KOPT-K1 (cell line): ENCODE data around the gene PDE2A.

Experiments used
- H3K27ac ChIP-seq: fragments of 200-600 bp; sonication (generic); 2 replicates; pipeline ENCODE4 v1.5.1; 2016; ENCODE audit warnings: antibody characterized with exemption, mild to moderate bottlenecking, low read depth, low read length; ENCODE audit not compliant: poor library complexity, severe bottlenecking
- H3K36me3 ChIP-seq: fragments of 200-600 bp; sonication (generic); 2 replicates; pipeline ENCODE4 v1.5.1; 2017; ENCODE audit warnings: antibody characterized with exemption, mild to moderate bottlenecking, low read length, moderate library complexity; ENCODE audit not compliant: insufficient read depth
- H3K9me3 ChIP-seq: fragments of 200-600 bp; sonication (generic); 2 replicates; pipeline ENCODE4 v1.5.1; 2017; ENCODE audit warnings: antibody characterized with exemption, low read length, mild to moderate bottlenecking; ENCODE audit not compliant: insufficient read depth, poor library complexity, severe bottlenecking

The PDE2A gene

DNA sequence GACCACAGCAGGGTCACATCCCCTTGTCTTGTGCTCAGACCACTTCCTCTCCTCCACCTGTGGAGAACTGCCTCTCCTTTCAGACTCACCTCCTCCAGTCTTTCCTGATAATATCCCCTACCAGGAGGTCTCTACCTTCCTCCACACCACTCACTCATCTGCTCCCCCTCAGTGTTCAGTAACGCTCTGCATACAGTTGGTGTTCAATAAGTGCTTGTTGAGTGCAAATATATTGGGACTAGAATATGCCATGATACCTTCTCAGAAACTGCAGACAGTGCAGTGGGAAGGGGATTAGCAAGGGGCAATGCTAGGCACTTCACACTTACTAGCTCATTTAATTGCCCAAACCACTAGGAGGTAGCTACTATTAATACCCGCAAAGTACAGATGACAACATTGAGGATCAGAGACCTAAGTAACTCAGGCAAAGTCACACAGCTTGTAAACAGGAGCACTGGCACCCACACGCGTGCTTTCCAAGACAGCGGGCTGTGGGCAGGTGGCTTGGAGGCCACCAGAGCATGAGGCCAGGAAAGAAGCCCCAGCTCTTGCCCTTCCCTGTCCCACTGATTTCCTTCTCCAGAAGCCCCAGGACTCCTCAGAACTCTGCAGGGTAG, 8.1 kb upstream of the PDE2A start:
- no peaks in the 10 kb centered on the region for H3K9me3 ChIP-seq
- H3K27ac ChIP-seq = no peak overlapping the region
- H3K36me3 ChIP-seq = peaks cover 37% of the 10 kb centered on the region

DNA sequence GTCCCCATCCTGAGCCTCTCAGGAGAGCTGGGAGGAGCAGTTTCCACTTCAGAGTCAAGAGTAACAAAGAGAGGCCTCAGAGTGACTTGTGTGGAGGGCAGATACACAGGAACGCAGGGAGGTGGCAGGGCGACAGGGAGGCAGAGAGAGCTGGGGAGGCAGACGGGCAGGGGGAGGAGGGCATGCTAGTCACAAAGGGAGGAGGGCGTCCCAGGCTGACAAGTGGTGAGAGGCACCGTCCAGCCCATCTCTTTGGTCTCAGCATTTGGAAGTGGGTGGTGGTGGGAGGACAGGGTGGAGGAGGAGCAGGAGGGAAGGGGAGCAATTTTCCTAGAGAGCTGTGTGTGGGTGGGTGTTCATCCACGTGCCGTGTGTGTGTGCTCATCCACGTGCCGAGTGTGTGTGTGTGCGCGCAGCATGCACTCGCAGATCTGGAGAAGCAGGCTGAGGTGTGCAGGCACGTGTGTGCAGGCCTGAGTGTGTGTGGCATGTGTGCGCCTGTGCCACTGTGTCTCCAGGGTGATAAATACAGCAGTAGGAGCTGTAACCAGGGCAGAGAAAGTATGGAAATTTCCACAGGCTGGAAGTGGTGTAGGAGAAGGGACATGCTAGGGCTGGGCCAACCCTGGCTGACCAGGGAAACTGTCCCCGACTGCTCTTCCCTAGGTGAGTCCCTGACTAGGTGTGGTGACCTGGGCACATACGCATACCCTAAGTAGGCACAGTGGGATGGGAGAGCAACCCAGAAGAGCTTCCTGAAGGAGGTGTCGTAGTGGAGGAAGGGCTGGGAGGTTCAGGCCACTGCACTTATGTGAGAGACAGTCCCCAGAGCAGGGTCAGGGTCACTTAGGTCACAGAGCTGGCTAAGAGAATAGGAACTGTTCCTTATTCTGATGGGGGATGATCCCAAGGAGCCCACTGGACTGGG, 7.3 kb upstream of the PDE2A start:
- no peak overlapping the region for H3K27ac ChIP-seq
- H3K36me3 ChIP-seq = peaks cover 29% of the 10 kb centered on the region

DNA sequence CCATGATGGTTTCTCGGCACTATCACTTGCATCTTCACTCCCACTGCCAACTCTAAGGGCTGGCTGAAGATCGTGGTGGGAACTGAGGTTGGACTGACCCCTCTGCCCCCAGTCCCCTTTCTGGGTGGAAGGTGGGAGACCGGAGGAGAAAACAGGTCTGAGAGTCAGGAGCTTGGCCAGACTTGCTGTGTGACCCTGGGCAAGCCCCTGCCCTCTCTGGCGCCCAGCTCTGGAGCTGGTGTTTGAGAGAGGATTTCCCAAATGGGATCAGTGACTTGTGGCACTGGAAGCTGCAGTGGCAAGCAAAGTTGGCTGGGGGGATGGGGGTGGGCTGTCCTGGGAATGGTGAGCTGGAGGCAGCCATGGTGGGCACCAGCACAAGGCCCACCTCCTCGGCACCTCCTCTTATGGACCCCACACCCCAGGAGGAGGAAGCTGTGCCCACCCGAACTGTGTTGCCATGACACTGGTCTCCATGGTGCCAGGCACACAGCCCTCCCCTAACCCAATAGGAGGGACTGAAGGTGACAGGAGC, 6.5 kb upstream of the PDE2A start:
- H3K9me3 ChIP-seq = no peaks in the 10 kb centered on the region
- no peak overlapping the region for H3K27ac ChIP-seq
- peaks cover 27% of the 10 kb centered on the region for H3K36me3 ChIP-seq

More for the DNA sequence above, 7.3 kb upstream of the PDE2A start:
- H3K9me3 ChIP-seq = no peaks in the 10 kb centered on the region

DNA sequence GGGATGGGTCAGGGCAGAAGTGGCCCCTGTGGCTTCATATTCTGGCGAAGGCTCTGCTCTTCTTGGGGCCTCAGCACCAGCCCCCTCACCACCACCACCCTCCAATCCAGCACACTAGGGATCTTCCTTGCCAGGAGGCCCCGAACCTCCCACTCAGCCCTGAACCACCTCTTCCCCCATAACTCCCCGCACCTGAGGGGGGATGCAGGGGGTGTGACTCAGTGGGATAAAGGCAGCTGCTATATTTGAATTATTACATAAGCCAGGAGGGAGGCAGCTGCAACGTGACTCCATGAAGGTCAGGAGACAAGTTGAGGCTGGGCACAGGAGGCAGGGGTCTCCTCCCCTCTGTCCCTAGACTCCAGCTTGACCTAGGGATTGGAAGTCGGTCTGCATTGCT, 5.6 kb upstream of the PDE2A start:
- no peak overlapping the region for H3K27ac ChIP-seq
- peaks cover 19% of the 10 kb centered on the region for H3K36me3 ChIP-seq
- H3K9me3 ChIP-seq = no peaks in the 10 kb centered on the region

DNA sequence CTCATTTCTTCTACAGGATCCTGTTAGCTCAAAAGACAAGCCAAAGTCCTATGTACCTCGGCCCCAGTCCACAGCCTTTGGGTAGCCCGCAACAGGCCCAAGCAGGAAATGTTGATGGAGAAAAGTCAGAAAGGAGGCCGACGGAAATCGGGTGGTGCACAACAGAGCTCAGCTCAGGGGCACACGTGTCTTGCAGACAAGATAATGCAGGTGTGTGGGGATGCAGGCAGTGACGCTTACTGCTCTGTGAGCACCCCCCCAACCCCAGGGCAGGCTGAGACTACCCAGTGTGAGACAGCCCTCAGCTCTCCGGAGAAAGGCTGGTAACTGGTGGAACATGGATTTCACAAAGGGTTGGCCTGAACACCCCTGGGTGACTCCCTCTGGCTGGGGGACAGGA, 4.3 kb upstream of the PDE2A start:
- H3K27ac ChIP-seq = no peak overlapping the region

DNA sequence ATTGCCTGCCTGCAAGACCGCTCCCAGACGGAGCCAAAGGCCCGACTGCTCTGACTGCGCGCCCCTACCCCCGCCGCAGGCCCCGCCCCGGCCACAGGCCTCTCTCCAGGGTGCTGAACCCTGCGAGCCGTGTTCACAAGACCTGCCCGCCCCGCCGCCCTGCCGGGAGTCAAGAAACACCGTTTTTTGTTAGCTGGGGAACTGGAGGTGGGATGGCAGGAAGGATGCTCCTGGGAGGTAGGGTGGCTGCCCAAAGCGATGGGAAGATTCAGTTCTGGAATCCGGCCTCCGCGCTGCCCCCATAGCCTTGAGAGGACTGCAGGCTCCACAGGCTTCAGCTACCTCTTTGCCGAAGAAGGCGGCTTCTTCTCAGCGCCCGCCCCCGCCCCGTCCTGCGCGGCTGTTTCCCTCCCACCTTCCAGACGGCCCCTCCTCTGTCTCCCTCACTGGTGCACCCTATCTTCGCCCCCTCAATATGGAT, 2.7 kb upstream of the PDE2A start:
- Histone ChIP-seq H3K36me3 (no peaks in the 10 kb centered on the region), H3K9me3 (no peaks in the 10 kb centered on the region), H3K27ac (no peak overlapping the region)

More for the DNA sequence above, 4.3 kb upstream of the PDE2A start:
- Histone ChIP-seq H3K36me3 (0 out of 2 replicates have a peak, but pooled peaks cover 6% of the 10 kb centered on the region), H3K9me3 (no peaks in the 10 kb centered on the region)

DNA sequence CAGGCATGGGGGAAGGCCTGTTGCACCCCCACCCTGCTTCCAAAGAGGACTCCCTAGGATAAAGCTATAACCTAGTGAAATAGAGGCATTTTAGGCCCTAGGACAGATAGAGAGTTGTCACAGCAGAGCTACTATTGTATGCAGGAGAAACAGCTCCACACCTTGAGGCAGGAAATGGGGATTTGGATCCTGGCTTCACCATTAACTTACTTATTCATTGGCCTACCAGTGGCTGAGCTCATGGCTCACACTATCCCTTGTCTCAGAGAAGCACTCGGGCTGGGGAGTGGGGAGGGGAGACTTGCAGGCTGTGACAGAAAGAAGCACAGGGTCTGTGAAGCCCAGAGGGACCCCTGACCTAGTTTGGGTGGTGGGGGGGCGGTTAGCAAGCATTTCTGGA, 999 bp upstream of the PDE2A start:
- H3K9me3 ChIP-seq = no peaks in the 10 kb centered on the region
- no peaks in the 10 kb centered on the region for H3K36me3 ChIP-seq
- H3K27ac ChIP-seq = no peak overlapping the region

DNA sequence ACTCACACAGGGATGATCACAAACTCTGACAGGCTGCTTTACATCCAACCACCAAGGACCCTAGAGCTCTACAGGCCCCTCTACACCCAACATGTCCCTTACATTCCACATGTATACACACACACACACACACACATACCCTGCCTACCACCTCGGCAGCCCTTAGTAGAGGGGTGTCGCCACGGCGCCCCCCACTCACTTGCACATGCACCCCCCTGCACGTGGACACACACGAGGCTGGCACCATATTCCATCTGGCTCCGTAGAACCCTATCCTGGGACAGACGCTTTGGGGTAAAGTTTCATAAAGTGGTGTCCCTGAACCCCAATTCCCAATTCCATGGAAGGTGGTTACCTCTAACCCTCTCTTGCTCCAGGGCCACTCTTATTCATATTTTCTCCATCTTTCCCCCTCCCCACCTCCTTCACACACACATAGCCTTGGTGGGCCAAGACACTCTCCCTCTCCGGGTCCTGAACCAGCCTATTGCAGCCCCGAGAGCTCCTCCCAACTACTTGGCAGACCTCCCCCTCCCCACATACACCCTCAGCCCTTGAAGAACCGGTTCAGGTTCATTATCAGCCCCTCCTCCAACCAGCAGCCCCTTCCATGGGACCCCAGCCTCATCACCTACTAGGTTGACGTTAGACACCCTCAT, 809 bp downstream of the PDE2A start:
- H3K36me3 ChIP-seq = no peaks in the 10 kb centered on the region

DNA sequence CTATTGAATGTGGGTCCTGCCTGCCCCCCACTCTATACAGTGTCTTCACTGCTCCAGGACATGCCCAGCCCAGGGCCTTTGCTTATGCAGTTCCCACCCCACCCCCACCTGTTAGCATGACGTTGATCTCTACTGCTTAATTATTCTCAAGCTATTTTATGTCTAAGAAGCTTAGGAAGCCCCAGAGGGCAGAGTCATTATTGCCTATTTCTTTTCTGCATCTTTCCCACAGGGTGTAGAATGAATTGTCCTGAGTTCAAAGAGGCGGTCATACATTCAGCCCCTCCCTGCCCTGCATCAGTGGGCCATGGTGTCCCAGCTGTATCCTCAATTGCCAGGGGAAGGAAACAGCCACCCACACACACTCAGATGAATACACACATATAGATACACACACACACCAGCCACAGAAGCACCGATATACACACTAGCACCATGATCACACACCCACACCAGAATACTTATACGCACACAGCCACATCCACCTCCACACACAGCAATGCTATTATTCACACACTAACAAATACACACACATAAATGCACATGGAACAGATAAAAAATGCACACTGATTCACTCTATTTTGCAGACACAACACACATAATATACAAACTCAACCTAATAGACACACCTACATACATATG, 1.5 kb downstream of the PDE2A start:
- no peak overlapping the region for H3K27ac ChIP-seq
- peaks cover 4% of the 10 kb centered on the region for H3K9me3 ChIP-seq
- no peaks in the 10 kb centered on the region for H3K36me3 ChIP-seq

More for the DNA sequence above, 809 bp downstream of the PDE2A start:
- H3K9me3 ChIP-seq = no peaks in the 10 kb centered on the region
- no peak overlapping the region for H3K27ac ChIP-seq

DNA sequence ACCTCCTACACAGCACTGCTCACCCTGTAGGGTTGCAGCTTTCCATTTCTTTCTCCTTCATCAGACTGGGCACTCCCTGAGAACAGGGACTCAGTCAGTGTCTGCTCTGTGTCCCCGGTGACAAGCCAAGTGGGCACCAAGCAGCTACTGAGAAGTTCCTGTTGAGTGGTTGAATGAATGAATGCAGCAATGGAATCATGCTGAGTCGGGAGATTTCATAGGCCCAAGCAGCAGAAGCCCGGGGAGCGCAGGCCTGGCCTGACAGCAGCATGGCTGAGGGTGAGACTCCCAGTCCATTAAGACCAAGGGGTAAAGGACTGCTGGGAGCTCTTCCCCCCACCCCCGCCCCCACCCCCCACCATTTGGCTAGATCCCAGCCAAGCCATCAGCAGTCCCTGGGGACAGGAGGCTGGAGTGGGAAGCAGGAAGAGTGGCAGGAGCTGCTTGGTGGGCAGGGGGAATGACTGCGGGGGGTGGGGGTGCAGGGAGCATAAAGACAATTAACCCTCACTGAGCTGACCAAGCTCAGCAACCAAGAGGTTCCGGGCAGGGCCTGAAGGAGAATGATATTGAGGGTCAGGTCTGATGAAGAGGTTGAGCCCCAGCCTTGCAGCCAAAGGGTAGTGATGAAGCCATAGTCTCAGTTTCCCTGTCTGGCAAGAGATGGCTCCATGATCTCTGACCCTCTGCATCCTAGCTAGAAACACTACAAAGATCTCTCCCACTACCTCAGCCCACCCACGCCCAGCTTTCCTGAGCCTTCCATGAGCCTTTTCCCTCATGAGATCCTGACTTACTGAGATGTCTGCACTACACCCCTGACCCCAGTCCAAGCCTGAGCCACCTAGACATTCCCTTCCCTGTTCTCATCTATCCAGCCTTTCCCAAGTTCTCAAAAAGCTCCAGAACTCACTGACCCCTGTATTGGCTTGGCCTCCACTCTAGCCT, 2.8 kb downstream of the PDE2A start:
- no peaks in the 10 kb centered on the region for H3K36me3 ChIP-seq
- peaks cover 11% of the 10 kb centered on the region for H3K9me3 ChIP-seq
- no peak overlapping the region for H3K27ac ChIP-seq

DNA sequence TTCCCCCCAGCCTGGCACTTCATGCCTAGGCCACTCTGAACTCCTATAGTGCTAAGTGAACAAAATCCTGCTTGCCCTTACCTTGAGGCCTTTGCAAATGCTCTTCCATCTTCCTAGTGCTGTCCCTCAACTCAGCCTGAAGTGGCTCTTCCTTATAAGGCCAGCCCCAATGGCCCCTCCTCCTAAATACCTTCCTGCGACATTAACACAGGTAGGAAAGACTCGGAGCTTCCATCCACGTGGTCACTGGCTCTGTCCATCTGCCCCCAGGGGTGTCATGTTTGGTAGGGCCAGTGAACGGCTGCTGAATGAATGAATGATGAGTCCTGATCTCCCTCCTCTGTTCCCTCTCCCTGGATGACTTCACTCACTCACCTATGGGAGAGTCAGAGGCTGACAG, 4.2 kb downstream of the PDE2A start:
- Histone ChIP-seq H3K36me3 (no peaks in the 10 kb centered on the region), H3K9me3 (peaks cover 11% of the 10 kb centered on the region), H3K27ac (no peak overlapping the region)

DNA sequence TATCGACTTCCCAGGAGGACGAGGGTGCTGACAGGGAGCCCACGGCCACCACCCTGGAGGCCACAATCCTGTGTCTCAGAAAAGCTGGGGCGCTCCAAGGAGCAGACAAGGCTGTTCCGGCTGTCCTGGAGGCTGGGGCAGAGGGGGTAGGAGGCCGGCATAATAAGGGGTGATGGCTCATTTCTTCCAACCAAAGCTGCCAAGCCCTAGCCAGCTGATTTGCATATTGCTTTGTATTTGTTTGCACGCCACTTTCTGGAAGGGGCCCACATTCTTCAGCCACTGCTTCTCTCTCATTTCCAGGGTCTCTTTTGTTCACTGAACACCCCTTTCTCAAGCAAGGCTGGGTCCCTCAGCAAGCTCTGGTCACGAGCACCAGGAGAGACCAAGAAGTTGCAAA, 4.7 kb downstream of the PDE2A start:
- no peaks in the 10 kb centered on the region for H3K36me3 ChIP-seq
- no peak overlapping the region for H3K27ac ChIP-seq
- H3K9me3 ChIP-seq = peaks cover 11% of the 10 kb centered on the region

DNA sequence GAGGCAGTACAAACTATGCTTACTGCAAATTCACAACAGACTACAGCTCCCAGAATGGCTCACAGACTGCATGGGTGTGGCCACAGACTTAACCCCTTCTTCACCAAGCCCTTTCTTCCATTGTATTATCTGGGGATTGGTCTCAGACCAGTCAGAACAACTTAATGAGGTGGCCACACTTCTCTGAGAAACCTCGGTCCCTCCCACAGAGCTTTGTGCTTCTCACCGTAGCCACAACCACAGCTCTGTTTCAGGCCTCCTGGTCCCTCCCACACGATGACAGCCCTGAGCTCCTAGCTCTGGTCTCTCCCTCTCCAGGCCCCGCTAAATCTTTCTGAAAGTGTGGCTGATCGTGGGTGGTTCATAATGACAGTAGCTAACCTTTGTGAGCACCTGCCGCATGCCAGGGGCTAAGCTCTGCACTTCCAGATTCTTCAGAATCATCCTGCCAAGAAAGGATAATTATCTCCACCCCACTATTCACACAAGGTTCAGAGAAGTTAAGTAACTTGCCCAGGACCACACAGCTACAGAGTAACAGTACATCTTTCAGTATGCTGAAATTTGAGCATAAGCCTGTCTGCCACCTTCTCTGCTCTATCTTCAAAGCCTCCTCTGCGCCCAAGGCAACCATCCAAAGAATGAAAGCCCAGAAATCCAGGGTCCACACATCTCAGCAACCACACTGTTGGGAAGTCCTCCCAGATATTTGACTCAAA, 5.4 kb downstream of the PDE2A start:
- no peak overlapping the region for H3K27ac ChIP-seq
- H3K36me3 ChIP-seq = no peaks in the 10 kb centered on the region
- H3K9me3 ChIP-seq = peaks cover 11% of the 10 kb centered on the region
